Putamen (tissue), 1 donor: ENCODE measurements around the gene EXD1.
"Not testable (repeated sequence)": the region's sequence is repeated elsewhere in the genome, so short reads cannot be mapped to it uniquely, and the experiment has no call there.

Experiments used
- DNase-seq: peaks from one replicate; pipeline ENCODE4 v3.0.0-alpha.2; 2016; ENCODE audit warnings: low spot score

Gene EXD1, protein sequence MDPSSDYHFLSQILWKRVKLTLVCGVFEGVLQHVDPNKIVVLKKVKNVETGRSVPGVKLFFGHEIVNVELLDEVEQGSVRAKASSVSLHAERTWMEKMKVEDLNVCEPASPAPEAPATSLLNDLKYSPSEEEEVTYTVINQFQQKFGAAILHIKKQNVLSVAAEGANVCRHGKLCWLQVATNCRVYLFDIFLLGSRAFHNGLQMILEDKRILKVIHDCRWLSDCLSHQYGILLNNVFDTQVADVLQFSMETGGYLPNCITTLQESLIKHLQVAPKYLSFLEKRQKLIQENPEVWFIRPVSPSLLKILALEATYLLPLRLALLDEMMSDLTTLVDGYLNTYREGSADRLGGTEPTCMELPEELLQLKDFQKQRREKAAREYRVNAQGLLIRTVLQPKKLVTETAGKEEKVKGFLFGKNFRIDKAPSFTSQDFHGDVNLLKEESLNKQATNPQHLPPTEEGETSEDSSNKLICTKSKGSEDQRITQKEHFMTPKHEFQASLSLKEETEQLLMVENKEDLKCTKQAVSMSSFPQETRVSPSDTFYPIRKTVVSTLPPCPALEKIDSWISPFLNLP

DNA sequence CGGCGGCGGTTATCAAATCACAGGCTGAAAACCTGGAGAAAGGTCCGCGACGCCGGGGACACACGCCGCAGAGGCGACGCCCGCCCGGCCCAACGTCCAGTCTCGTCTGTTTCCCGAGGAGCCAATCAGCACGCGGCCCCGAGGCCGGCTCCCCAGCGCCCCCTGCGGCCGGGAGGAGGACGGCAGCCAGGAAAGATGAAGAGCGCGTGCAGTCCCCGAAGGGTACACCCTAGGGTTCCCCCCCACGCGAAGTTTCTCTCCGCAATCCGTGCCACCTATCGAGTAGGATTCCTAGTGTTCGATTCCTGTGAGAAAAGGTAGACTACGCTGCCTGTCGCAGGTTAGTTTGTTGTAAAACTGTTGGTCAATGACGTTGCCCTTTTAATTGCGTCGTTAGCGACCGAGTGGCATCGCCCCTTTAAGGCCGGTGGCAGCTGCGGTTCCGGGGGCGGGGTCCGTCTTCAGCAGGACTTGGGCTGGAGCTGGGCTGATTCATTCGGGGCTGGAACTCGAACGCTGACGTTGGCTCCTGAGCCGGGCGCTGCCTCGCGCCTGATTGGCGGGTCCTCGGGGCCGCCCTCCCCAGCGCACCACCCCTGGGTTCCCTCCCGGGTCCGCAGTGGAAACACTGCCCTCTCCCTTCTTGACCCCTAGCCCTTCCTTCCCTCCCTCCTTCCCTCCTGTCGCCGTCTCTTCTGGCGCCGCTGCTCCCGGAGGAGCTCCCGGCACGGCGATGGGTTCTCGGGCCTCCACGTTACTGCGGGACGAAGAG lies at the start of gene EXD1, which contains the start of gene CHP1:
TSS of gene EXD1 (minus strand) at position 108 of the 772 bp plus-strand sequence. CDS start 4,182 bp downstream, outside the sequence.
TSS of gene CHP1 (plus strand) at position 619 of the 772 bp plus-strand sequence. CDS start at position 734, 115 bp downstream.
- peak; percentile 96 for DNase-seq

DNA sequence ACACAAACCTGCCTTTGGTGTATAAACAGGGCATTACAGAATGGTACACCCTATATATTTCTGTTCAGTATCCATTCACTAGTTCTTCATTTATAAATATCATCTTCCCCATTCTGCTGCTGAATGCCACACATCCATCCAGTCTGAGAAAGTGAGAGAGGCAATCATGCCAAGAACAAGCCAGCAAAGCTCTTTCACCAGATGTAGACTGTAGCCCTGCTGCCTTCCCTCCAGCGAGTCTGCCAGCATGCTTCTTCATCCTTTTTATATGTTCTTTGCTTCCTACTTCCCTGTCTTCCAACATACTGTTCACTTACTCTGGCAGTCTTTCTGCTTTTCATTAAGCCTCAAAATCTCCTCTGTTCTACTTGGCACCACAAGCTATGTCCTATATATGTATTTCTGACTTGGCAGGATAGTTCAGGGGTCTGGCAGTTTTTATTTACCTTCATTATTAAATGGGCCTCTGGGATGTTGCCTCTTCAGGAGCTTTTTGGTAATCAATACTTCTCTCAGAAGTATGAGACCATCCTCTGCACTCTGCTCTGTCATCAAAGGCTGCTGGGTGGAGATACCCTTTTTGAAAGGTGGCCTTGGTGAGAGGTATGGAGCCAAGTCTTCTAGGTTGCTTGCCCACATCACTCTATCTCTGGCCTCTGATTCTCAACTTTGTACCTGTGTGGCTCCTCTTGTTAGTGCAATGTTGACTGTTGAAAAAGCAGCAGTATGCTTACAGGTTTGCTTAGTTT lies 49.2 kb upstream of the EXD1 start:
- DNase-seq = no peak

DNA sequence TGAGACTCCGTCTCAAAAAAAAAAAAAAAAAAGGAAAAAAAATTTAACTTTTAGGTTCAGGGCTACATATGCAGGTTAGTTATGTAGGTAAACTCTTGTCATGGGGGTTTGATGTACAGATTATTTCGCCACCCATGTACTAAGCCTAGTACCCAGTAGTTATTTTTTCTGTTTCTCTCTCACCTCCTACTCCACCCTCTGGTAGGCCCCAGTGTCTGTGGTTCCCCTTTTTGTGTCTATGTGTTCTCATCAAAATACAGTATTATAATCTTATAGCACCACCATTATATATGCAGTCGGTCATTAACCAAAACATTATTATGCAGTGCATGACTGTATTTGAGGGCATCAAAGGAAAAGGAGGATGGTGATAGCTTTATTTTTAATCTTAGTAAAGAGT lies 47.8 kb upstream of the EXD1 start:
- no peak for DNase-seq

DNA sequence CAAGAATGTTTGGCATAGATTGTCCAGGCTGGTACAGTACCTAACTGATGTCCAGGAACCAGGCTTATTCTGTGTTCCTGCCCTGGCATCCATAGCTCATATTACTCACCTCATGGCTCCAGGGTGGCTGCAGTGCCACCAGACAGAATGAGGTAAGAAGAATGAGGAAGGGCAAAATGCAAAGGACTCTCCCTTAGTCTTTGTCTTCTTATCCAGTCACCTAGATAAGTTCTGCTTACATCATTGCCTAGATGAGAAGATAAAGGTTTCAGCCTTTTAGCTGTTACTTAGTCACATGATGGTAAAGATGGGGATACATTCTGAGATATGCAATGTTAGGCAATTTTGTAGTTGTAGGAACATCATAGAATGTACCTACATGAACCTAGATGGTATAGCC lies 46.3 kb upstream of the EXD1 start:
- DNase-seq = no peak

DNA sequence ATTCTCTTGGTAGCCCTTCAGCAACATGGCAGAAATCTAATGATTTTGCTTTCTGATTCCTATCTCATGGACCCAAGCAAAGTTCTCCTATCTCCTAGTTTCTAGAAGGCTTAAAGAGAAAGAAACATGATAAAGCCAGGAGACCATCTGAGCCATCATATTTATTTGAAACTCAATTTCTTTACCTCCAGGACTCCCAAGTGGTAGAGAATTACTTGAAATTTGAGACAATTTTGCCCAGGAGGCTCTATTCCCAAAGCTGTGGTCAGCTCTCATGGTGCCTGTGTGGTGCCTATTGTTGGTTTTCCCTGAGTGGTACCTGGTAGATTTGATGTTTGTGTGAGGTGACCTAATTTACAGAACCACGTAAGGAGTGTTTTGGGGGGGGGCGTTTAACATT lies 39.3 kb upstream of the EXD1 start:
- no peak for DNase-seq

DNA sequence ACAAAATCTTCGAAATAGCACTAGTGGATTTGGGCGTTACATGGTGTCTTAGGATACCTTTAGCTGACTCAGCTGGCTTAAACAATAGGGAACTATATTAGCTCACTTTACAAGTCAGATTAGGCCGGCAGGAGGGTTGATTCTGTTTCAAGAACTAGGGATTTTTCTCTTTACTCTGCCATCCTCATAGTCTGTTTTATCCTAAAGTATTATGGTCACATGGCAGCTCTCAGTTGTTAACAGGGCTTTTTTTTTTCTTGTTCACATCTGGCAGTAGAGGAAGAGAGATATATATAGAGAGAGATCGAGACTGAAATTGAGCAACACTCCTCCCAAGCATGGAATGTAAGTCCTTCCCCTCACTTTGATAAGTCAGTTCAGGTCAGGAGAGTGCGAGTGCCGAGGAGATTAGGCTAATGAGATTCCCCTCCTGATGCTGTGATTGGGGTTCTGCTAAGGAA lies 33.4 kb upstream of the EXD1 start:
- no peak for DNase-seq

DNA sequence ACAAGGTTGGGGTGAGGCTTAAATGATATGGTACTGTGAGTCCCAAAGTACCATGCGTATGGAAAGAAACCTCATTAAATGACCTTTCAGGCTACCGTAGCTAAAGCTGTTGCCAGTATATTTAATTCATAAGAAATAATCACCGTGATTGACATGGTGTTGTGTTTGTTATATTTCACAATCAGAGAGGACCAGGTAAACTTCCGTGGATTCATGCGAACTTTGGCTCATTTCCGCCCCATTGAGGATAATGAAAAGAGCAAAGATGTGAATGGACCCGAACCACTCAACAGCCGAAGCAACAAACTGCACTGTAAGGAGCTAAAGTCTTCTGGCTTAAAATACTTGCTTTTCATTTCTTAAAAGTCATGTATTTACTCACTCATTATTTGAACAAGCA lies 32.0 kb upstream of the EXD1 start:
- DNase-seq = no peak

DNA sequence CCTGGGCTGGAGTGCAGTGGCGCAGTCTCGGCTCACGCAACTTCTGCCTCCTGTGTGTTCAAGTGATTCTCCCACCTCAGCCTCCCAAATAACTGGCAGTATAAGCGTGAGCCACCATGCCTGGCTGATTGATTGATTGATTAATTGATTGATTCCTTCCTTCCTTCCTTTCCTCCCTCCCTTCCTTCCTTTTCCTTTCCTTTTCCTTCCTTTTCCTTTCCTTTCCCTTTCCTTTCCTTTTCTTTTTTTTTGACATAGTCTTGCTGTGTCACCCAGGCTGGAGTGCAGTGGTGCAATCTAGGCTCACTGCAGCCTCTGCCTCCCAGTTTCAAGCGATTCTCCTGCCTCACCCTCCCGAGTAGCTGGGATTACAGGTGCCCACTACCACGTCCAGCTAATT lies 30.4 kb upstream of the EXD1 start:
- DNase-seq = not testable (repeated sequence)

DNA sequence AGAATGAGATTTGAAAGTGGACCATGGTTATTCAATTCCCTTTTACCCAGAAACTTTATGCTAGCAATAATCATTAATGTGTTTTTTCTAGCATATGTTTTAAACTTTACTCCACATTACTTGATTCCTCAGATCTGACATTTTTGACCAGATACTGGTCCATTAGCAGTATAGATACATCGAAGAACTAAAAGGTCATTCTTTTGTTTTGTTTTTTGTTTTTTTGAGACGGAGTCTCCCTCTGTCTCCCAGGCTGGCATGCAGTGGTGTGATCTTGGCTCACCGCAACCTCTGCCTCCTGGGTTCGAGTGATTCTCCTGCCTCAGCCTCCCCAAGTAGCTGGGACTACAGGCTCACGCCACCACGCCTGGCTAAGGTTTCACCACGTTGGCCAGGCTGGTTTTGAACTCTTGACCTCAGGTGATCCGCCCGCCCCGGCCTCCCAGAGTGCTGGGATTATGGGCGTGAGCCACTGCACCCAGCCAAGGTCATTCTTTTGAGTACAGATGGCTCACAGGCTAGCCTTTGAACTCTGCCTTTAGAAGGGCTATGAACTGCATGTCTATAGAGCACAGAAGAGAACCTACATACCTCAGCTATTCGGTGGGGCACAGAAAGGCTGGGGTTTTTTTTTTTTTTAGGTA lies 29.1 kb upstream of the EXD1 start:
- DNase-seq = no peak

DNA sequence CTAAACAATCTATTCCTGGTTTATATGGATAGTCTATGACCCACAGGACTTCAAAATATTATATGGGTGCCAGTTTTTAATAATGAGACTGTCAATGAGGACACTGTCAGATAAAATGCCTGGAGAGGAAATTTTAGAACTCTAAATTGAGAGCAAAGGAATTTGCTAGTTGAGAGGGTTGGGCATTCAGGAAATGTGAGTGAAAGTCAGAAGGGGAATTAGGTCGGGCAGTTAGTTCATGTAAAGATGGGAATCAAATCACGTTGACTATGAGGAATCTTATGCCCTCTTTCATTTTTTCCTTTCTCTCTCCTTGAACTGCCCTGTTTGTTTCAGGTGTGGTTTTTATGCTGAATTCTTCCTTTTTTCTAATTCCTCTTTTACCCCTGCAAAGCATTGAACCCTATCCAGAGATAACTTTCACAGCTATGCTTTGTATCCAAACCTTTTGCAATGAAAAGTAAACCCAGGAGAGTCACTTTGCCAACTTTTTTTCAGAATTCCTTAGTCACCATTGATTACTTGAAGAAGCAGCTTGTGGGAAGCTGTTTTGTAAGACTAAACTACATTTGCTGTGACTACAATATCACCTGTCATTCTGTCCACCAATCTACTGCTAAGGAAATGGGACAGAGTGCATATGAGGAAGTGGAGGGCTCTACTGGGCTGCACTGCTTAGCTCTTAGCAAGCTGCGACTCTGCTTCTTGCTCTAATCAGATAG lies 28.4 kb upstream of the EXD1 start:
- DNase-seq = no peak

DNA sequence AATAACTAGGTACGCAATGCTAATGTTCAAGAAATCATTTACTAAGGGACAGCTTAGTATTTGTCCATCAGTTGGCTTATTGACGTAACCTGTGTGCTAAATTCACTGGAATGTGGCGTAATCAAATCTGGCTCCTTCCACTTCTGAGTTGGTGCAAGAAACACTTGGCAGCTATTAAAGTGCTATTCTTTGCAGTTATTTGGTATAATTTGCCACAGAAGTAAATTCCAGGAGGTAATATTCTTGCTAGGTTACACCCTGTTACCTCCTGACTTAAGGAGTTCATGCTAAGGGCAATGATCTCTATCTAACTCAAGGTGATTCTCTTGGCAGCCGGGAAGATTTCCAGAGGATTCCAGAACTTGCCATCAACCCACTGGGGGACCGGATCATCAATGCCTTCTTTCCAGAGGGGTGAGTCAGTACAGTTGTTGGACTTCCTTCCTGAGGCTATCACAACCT lies 26.1 kb upstream of the EXD1 start:
- DNase-seq = no peak

DNA sequence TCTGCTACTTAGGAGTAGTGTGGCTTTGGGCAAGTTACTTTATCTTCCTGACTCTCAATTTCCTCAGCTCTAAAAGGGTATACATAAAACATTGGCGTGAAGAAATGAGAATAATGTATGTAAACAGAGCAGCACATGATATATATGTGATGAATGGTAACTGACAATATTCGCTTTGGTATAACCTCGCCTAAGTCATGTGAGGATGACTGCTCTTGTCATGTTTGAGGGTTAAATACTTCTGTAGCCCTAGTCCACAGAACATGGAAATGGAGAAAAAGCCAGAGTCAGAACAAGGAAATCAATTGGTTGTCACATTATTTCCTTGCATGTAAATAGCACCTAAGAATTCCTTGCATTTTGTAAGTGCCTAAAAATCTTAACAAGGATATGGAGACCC lies 25.5 kb upstream of the EXD1 start:
- no peak for DNase-seq

DNA sequence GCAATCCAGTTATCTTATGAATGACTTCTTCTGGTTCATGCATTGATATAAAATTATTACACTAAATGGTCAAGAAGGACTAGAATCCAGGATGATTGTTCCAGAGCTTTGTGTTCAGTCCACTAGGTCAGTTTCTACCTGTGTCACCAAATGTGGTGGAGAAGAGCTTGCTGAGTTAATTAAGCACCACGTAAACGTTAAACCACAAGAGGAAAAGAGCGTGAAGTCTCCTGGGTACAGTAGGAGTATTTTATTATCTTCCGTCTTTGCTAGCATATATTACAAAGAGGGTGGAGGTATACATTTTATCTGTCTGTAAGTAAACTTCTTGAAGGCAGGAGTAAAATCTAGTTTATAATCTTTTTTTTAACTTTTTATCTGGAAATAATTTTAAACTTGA lies 24.0 kb upstream of the EXD1 start:
- DNase-seq = no peak

DNA sequence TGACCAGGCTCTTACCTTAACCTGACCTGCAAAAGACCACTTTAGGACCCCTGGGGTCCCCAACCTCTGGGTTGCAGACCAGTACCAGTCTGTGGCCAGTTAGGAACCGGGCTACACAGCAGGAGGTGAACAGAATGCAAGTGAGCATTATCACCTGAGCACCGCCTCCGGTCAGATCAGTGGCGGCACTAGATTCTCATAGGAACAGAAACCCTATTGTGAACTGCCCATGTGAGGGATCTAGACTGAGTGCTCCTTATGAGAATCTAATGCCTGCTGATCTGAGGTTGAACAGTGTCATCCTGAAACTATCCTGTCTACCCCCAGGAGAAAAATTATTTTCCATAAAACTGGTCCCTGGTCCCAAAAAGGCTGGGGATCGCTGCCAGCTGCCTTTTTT lies 20.9 kb upstream of the EXD1 start:
- no peak for DNase-seq

DNA sequence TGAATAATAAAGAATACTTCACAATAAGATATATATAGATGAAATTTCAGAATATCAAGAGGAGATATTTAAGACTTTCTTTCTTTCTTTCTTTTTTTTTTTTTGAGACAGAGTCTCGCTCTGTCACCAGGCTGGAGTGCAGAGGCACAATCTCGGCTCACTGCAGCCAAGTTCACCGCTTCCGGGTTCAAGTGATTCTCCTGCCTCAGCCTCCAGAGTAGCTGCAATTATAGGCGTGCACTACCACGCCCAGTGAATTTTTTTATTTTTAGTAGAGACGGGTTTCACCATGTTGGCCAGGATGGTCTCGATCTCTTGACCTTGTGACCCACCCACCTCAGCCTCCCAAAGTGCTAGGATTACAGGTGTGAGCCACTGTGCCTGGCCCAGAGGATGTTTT lies 20.2 kb upstream of the EXD1 start:
- DNase-seq = not testable (repeated sequence)

DNA sequence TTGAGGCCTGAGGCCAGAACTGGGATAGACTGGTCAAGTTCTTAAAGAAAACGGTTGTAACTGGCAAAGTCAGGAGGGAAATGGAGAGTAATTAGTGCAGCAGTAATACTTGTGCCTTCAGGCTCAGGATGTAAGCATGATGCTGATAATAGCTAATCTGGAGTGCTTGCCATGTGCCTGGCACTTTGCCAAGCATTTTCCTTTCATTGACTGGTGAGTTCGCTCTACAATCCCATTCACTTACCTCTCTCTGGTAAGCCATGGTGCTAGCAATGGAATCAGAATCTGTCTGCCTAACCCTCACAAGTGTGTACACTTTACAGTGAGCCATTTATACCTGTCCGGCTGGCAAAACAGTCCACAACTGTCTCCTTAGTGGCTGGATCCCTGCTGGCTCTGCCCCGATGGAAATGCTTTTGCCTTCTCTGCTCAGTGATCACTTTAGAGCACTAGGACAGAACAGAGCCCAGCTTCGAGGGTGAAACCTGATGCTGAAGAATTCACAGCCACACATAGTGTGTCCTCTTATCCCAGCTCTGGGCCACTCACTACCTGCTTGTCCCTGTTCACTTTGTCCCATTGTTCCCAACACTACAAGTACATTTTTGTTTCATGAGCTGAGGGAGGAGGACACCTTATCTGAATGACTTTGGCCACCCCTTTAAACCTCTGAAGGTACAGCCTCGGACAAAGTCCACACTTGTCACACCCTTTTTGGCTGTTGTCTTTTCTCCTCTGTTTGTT lies 10.8 kb upstream of the EXD1 start:
- DNase-seq = peak; percentile 8

DNA sequence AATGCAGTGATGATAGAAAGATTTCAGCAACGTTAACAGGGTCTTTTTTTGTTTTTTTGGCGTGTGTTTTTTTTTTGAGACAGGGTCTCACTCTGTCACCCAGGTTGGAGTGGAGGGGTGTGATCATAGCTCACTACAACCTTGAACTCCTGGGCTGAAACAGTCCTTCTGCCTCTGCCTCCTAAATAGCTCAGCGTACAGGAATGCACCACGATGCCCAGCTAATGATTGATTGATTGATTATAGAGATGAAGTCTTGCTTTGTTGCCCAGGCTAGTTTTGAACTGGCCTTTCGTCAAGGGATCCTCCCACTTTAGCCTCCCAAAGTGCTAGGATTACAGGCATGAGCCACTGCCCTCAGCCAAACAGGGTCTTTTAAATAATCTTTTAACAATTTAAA lies 7.5 kb upstream of the EXD1 start:
- DNase-seq = no peak

DNA sequence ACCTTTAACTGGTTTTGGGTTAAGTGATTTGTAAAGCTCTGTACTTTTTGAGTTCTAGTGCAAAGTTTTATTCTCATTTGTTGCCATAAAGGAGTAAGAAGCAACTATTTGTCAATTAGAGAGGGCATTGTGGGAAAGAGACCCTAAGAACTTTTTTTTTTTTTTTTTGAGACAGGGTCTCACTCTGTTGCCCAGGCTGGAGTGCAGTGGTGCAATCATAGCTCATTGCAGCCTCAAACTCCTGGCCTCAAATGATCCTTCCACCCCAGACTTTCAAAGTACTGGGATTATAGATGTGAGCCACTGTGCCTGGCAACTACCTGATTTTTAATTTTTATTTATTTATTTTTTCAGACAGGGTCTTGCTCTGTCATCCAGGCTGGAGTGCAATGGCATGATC lies 5.4 kb upstream of the EXD1 start:
- DNase-seq = no peak

DNA sequence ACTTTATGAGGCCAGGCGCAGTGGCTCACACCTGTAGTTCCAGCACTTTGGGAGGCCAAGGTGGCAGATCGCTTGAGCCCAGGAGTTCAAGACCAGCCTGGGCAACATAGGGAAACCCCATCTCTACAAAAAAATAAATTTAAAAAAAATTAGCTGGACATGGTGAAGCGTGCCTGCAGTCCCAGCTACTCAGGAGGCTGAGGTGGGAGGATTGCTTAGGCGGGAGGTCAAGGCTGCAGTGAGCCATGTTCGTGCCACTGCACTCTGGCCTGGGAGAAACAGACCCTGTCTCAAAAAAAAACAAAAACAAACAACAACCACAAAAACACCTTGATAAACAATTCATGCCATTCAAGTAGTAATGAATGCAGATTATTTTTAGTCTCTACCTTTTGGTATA lies 4.7 kb upstream of the EXD1 start:
- DNase-seq = not testable (repeated sequence)

DNA sequence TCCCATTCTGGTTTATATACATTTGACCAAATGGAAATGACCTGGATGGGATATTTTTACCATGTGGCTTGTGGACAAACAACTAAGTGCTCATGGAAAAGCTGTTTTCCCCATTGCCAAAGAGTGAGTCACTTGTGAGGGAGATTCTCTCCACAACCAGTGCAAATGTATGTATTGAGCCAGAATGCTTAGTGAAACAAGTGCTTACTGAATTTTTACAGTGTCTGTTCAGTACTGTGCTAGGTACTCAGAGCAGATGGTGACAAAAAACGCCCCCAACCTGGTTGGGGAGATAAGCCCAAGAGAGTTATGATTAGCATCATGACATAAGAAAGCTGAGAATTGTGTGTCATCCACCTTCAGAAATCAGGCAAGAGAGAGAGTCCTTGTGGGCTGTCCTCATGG lies 2.8 kb upstream of the EXD1 start:
- no peak for DNase-seq
